ENCODE data around the gene DOK7.

The DOK7 gene, protein sequence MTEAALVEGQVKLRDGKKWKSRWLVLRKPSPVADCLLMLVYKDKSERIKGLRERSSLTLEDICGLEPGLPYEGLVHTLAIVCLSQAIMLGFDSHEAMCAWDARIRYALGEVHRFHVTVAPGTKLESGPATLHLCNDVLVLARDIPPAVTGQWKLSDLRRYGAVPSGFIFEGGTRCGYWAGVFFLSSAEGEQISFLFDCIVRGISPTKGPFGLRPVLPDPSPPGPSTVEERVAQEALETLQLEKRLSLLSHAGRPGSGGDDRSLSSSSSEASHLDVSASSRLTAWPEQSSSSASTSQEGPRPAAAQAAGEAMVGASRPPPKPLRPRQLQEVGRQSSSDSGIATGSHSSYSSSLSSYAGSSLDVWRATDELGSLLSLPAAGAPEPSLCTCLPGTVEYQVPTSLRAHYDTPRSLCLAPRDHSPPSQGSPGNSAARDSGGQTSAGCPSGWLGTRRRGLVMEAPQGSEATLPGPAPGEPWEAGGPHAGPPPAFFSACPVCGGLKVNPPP

DNA sequence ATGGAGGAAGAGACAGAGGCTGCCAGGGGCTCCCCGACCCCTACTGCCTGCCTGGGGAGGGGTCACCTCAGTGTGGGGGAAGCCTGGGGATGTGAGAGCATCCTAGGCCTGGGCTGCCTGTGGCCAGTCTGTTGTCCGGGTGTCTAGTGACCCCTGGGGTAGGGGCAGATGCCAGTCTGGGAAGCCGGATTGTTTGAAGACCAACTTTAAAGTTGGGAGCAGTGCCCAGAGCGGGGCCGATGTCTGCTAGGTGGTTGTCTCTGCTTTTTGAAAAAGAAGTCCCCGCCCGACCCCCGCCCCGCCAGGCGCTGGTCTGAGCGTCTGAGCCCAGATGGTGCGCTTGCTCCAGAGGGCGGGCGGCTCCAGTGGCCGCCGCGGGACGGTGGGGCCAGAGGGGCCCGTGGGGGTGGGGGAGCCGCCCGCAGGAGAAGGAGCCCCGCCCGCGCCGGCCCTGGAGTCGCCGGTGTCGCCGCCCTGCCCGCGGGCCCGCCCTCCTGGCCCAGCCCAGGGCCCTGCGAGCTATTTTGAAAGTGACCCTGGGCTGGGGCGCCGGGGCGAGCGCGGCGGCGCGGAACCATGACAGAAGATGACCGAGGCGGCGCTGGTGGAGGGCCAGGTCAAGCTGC lies at the start of gene DOK7:
Gene DOK7, plus strand, starts transcription at position 517 of the 626 bp plus-strand sequence. Its CDS starts 70 bp downstream, at position 587.
- DNase-seq (ENCODE audit: low read depth) = no peak

DNA sequence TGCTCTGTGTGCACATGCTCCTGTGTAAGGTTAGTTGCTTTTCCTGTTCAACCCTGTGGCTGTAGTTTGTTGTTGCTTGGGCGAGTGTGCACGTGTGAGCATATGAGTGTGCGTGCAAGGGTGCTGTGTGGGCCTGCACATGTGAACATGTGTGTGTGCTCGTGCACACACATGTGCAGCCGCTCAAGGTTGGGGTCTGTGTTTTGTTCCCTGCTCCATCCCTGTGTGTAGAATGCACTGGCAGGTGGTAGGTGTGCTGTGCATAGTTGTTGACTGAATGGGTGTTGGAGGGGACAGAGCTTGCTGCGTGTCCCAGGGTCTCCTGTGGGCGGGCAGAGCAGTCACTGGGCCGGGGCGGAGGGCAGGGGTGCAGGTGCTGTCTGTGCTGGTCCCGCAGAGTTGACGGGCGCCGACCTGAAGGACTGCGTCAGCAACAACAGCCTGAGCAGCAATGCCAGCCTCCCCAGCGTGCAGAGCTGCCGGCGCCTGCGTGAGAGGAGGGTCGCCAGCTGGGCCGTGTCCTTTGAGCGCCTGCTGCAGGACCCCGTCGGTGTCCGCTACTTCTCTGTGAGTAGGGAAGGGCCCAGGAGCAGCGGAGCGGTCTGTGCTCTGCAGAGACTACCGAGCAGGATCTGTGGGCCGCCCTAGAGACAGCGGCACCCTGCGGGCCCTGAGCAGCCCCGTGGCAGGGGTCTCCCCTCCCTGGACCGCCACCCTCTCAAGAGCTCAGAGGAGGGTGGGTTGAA lies 49.3 kb upstream of the DOK7 start:
- DNase-seq (ENCODE audit: low read depth) = no peak

DNA sequence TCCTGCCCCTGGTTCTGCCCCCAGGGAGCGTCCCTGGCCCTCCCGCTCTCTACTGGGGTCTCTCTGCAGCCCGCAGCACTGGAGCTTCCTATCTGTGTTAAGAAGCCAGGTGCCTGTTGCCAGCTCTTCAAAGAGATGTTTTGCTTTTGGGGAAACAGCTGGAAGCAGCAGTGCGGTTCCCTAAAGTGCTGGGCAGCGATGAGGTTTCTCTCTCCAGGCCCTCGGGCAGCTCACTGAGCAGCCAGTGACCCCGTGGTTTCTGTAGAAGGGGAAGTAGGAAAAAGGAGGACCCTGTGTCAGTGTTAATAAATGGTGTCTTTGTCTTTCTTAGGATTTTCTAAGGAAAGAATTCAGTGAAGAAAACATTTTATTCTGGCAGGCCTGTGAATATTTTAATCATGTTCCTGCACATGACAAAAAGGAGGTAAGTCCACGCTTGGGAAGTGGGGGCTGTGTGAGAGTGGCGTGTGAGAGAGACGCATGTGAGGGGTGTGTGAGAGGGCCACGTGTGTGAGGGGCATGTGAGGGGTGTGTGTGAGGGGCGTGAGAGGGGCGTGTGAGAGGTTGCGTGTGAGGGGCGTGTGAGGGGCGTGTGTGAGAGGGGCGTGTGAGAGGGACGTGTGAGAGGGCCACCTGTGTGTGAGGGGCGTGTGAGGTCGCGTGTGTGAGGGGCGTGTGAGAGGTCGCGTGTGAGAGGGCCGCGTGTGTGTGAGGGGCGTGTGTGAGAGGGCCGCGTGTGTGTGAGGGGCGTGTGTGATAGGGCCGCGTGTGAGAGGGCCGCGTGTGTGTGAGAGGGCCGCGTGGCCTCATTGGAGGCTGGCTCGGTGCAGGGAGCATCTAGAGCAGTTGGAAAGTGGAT lies 48.5 kb upstream of the DOK7 start:
- DNase-seq (ENCODE audit: low read depth) = no peak

DNA sequence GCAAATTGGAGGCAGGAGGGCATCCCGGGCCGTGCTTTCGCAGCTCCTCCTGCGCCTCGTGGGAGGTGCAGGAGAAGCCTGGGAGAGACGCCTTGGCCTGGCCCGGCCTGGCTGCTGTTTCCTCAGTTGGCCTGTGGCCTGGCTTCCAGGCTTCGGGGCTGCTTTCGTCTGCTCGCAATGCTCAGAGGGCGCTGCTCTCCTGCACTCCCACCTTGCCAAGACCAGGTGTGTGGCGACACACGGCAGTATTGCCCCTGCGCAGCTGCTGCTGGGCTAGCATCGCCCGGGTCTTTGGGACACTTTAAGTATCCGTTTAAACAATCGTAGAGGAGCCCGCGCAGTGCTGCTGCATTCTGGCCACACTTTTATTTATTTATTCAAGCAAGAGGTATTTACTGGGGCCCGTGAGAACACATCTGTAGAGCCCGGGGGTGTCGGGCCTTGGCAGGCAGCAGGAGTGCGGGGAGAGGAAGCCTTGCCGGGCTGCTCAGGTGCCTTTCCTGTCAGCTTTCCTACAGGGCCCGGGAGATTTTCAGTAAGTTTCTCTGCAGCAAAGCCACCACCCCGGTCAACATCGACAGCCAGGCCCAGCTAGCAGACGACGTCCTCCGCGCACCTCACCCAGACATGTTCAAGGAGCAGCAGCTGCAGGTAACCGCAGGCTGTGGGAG lies 47.5 kb upstream of the DOK7 start:
- no peak for DNase-seq (ENCODE audit: low read depth)

DNA sequence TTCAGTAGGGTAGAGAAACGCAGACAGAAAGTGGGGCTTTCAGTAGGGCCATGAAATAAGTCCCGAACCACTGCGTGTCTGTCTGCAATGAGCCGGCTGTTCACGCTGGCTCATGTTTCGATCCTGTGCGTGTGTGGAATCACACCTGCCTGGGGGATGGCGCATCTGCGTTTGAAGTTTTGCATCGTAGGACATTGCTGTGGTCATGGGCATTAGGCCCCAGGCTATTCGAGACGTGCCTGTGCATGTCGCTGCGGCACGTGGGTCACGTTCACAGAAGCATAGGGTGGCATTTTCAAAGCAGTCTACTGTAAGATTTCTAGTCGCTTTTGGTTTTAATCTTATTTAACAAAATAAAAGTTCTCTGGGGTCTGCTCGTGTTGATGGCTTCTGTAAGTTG lies 46.8 kb upstream of the DOK7 start:
- no peak for DNase-seq (ENCODE audit: low read depth)

DNA sequence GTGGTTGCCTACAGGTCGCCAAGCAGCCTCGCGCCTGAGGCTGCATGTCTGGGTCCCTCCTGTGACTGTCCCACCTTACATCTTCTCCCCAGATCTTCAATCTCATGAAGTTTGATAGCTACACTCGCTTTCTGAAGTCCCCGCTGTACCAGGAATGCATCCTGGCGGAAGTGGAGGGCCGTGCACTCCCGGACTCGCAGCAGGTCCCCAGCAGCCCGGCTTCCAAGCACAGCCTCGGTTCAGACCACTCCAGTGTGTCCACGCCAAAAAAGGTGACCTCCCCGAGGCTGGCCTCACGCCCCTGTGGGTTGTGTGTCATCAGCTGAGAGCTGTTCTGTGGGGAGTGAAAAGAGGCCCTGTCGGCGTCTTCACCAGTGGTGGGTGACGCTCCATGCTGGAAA lies 46.3 kb upstream of the DOK7 start:
- no peak for DNase-seq (ENCODE audit: low read depth)

DNA sequence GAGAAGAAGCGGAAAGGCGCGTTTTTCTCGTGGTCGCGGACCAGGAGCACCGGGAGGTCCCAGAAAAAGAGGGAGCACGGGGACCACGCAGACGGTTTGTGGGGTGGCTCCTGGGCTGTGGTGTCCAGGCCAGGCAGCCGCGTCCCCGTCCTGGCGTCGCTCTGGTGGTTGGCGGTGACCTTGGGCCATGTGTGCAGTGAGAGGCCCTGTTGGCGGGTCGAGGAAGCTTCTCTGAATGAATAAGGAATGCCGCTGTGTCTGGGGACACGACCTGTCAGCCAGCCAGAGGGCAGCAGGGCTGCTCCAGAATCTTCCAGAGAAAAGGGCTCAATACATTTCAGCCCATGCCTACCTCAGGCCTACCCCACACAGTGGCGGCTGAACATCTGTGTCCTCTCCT lies 45.7 kb upstream of the DOK7 start:
- no peak for DNase-seq (ENCODE audit: low read depth)

DNA sequence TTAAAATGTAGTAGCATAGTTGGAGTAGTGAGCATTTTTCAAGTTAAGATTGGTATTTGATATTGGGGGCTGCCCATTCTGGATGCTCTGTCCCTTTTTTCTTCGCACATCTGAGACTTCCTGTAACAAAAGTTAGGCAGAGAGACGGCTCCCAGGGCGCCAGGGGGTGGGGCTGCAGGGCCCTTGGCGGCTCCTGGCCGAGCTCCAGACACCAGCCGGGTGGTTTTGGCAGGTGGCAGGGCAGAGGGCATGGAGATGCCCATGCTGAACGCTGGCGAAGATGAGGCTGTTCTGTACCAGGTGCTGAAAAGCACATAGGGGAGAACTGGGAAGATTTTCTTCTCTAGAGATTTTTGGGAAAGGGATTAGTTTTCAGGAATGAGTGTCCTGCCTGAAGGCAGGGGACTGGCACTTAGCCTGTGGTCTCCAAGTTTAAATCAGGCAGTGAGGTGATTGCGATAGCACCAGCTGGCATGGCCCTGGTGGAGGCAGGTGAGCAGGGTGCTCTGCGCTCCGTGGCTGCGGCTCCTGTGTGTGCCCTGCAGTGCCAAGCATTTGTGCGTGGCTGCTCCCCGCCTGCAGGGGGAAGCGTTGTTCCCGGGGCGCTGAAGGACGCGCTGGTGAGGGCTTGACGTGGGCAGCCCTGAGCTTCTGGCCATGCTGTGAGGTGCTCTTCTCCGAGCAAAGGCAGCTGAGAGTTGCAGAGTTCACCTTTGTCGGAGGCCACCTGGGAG lies 44.9 kb upstream of the DOK7 start:
- no peak for DNase-seq (ENCODE audit: low read depth)

DNA sequence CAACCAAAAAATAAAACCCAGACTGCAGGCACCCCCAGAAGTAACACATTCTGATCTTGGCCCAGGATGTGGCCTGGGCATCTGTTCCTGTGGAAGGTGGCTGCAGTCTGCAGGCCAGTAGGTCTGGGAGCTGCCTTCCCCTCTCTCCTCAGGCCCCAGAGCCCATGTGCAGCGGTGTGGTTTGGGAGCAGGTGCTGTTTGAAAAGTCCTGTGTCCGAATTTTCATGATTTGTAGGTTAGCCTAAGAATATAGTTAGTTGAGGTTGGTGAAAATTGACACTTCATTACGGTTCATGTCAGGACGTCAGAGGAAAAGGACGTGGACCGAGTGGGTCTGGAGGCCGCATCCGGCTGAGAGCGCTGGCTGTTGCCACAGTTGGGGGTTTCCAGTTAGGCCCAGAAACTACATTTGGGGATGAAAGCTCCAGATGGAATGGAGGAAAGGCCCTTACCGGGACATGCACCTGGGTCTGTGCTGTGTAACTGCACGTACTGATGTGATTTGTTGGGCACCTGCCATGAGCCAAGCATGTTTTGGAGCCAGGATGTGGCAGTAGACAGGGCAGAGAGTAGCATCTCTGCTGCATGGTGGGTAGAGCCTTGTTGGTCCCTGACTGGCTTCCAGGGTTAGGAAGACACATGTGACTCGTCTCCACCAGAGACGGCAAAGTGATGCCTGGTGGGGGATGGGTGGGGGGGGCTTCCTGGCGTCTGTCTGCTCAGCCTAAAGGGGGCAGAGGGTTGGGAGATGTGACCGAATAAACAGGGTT lies 43.1 kb upstream of the DOK7 start:
- no peak for DNase-seq (ENCODE audit: low read depth)

DNA sequence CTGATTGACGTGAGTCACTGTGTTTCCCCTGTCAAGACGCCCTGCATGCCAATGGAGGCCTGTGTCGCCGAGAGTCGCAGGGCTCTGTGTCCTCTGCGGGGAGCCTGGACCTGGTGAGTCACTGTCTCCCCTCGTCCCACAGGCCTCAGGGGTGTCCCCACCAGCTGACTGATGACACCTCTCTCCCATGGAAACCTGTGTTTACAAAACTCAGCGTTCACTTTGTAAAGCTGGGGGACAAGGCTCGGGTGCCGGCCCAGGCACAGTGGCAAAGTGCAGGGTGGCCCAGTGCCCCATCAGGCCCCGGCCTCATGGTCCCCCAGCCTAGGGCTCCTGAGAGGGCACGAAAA lies 42.5 kb upstream of the DOK7 start:
- DNase-seq (ENCODE audit: low read depth) = no peak

DNA sequence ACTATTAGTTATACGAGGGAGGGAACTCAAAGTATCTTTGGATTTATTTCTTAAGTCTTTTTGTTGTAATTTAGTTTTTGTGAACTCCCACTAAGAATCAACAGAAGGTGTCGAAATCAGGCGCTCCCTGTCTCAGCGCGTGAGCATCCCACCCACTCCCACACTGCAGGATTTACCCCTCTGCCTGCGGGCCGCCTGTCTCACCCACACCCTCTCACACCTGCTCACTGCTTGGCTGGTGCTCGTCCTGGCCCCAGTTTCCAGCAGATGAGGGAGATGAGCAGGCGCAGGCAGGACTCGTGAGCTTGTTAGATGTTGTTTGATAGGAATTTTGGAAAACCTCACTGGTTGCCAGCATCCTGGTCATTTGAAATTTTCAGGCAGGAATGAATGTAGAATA lies 42.1 kb upstream of the DOK7 start:
- no peak for DNase-seq (ENCODE audit: low read depth)

DNA sequence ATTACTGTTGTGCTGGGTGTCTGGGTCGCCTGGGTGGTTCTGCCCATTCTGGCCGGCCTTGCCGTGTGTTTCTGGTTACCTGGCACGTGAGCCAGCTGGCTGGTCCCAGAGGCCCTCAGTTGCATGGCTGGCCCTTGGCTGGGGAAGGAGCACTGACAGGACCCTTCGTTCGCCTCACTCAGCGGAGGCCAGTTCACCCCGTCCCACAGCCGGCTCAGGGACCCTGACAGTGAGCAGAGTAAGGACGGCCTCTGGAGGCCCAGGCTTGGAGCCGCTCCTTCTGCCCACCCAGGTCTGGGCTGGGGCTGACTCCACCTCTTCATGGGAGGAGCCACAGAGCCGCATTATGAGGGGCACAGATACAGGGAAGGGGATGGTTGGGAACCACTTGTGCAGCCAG lies 41.6 kb upstream of the DOK7 start:
- DNase-seq (ENCODE audit: low read depth) = no peak

DNA sequence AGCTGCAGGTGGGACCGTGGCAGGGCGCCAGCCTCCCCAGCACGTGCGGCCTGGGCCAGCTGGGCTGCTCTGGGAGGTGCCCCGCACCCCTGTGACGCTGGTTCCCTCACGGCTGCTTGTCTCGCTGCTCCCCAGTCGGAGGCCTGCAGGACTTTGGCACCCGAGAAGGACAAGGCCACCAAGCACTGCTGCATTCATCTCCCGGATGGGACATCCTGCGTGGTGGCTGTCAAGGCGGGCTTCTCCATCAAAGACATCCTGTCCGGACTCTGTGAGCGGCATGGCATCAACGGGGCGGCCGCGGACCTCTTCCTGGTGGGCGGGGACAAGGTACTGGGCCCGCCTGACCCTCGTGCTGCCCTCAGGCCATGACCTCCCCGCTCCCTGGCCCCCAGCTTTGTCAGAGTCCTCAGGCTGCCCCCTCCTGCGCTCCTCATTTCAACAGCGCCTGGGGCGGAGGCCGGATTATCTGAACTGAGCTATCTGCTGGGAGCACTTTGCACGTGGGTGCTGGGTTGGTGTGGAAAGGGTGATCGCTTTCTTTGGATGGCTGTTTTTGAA lies 40.8 kb upstream of the DOK7 start:
- DNase-seq (ENCODE audit: low read depth) = no peak

DNA sequence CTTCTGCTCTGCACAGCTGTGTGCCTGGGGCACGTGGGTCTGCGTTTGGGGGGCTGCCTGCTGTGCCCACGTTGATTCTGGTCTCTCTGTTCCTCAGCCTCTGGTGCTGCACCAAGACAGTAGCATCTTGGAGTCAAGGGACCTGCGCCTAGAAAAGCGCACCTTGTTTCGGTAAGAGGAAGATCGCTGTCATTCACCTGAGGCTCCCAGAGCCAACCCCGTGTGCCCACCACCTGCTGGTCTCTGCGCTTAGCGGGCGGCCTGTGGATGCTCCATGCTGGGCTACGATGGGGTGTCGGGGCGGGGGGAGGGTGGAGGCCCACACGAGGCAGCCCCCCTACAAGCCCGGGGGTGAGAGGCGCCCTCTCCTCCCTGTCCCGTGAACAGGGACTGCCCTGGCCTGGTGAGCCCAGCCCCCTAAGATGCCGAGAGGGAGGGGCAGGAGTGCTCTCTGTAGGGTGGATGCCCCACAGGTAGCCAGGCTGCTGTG lies 40.3 kb upstream of the DOK7 start:
- DNase-seq (ENCODE audit: low read depth) = no peak

DNA sequence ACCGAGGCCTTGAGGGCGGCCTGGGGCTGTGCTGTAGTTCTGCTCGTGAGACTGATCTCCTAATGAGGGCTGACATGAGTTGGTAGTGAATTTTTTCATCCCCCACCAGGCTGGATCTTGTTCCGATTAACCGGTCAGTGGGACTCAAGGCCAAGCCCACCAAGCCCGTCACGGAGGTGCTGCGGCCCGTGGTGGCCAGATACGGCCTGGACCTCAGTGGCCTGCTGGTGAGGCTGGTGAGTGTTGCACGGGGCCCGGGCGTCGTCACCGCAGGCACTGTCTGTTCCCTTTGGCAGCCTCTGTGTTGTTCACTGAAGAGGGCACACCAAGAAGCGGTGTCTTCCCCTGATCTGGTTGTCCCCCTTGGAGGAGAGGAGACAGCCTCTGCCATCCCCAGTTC lies 39.7 kb upstream of the DOK7 start:
- DNase-seq (ENCODE audit: low read depth) = no peak

DNA sequence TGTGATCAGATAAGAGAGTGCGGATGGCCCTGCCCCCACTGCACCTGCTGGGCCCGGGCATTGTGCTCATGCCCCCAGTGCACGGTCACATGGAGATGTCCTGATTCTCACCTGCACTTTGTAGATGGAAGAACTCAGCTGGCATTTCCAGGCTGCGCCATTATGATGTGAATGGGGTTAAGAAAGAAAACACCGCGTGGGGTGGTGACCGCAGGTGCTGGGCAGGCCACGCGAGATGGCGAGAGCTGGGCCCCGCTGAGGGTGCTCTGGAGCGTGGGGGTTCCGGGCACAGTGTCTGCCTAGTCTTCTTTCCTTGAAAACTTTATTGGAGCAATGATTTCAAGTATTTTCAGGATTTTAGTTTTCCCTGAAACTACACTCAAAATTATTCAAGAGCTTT lies 39.2 kb upstream of the DOK7 start:
- no peak for DNase-seq (ENCODE audit: low read depth)

DNA sequence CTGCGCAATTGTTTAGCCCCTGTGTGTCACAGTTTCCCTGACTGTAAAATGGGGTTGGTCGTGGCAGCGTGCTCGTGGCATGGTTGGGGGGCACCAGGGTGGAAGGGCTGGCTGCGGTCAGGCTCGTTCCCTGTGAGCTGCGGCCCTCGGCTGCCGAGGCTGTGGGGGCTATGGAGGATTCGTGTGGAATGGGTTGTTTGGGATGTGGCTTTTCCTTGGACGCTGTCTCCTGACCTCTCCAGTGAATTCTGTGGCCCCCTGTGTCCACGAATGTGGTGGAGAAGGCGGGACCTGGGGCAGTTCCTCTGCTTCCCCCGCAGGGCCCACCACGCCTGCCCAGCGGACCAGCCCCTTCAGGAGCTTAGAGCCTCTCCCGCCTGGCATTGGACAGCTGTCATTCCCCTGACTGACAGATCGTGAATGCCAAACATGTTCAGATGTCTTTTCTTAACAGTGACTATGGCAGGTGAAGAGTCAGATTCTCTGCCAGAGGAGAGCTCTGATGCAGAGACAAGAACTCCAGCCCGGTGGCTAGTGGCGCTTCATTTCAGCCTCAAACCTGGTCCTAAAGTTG lies 38.5 kb upstream of the DOK7 start:
- no peak for DNase-seq (ENCODE audit: low read depth)

DNA sequence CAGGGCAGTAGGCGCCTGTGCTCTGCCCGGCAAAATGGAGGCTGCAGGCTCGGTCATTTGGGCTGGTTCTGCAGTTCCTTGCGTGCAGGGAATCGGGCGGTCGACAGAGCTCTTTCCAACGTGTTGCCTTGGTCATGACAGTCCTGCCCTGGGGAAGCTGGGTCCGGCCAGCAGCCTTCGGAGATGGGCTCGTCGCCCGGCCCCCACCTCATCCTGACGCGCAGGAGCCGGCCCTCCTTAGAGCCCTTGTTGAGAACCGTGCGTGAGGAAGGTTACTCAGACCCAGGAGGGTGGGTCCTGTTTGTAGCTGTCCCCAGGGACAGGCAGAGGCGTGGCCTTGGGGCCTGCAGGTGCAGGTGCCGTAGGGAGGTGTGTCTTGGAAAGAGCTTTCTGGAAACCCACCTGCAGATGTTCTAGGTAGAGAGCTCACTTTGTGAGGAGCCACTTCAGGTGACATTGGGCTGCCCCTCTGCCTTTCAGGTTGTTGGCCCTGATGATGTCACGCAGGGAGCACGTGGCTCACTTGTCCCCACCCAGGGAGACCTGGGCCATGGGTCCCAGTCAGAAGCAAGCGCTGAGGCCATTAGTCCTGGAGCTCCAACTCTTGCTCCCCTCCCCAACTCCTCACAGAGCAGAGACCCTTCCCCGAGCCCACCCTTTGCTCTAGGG lies 36.5 kb upstream of the DOK7 start:
- no peak for DNase-seq (ENCODE audit: low read depth)

DNA sequence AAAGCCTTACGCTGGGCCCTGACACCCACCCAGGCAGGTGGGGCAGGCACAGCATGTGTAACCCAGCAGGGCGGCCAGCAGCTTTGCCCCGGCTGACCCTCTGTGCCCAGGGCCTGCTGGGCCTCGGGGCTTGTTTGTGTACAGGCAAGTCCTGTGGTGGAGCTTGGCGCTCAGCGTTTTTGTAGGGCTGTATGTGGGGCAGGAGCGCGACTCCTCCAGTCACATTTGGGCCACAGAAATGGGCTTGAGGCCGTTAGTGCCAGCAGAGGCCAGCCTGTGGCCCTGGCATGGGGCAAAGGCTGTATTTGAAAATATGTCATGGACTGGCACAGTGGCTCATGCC lies 36.0 kb upstream of the DOK7 start:
- DNase-seq (ENCODE audit: low read depth) = no peak

Measured in activated T-helper 9 cell treated with anti-CD3 and anti-CD28 coated beads, Interleukin-2, amount 50 U/mL, for 16 hours (primary cell).